Activated T-helper 2 cell treated with anti-CD3 and anti-CD28 coated beads, Interferon-gamma antibody, Interleukin-2, Interleukin-4, amounts not matched to agents 10 μg/mL and 5 μg/mL and 100 μg/mL, durations not matched to agents 14 hours and 24 hours and 36 hours (primary cell): ENCODE results near the gene C12orf43. TPM values are rescaled to one million over a fixed set of nuclear protein-coding genes. Genes with fewer than 3 reads are reported as not detected.
"Not testable (repeated sequence)": the region's sequence is repeated elsewhere in the genome, so short reads cannot be mapped to it uniquely, and the experiment has no call there.

ENCODE experiments used
- DNase-seq: peaks from one replicate; pipeline ENCODE4 v3.0.0; 2021; ENCODE audit warnings: low spot score
- H3K27ac Mint-ChIP-seq: one replicate; pipeline ENCODE4 v1.8.0; 2021; ENCODE audit warnings: mixed read lengths
- H3K27me3 Mint-ChIP-seq: one replicate; pipeline ENCODE4 v1.8.0; 2021; ENCODE audit warnings: low read depth, mixed read lengths
- H3K36me3 Mint-ChIP-seq: one replicate; pipeline ENCODE4 v1.8.0; 2021; ENCODE audit warnings: low read depth, mixed read lengths
- H3K4me1 Mint-ChIP-seq: one replicate; pipeline ENCODE4 v1.8.0; 2021; ENCODE audit warnings: low read depth, mixed read lengths
- H3K4me3 Mint-ChIP-seq: one replicate; pipeline ENCODE4 v1.8.0; 2021; ENCODE audit warnings: low read depth, mild to moderate bottlenecking, moderate library complexity, mixed read lengths
- H3K9me3 Mint-ChIP-seq: one replicate; pipeline ENCODE4 v1.8.0; 2021; ENCODE audit warnings: mixed read lengths
- intact Hi-C: fragments of 100-400 bp; cut with micrococcal nuclease; formaldehyde crosslinking; loops from one replicate; pipeline ENCODE4 v1.15.1; 2023
- total RNA-seq: library from RNA; stranded (reverse); gene quantifications from 2 replicates; pipeline ENCODE4 v1.2.3, GENCODE V29; 2022

The C12orf43 gene
- total RNA-seq, 1 donor from 2014 or later = 30.3 TPM

GRCh38 chr12:121048442-121048841 is 32.2 kb upstream of the C12orf43 start:
- H3K4me1 Mint-ChIP-seq = peaks cover 3% of the 10 kb centered on the region
- intact Hi-C loops = no loop called here
- no peaks in the 10 kb centered on the region for H3K36me3 Mint-ChIP-seq
- H3K4me3 Mint-ChIP-seq = peak overlapping the region; percentile 57
- no peak overlapping the region for H3K27ac Mint-ChIP-seq
- H3K27me3 Mint-ChIP-seq = peaks cover 23% of the 10 kb centered on the region
- DNase-seq = no peak
- H3K9me3 Mint-ChIP-seq = no peaks in the 10 kb centered on the region

- H3K4me3 Mint-ChIP-seq, H3K9me3 Mint-ChIP-seq, DNase-seq, H3K27ac Mint-ChIP-seq, intact Hi-C loops, H3K36me3 Mint-ChIP-seq, H3K4me1 Mint-ChIP-seq: not testable (repeated sequence)
- H3K27me3 Mint-ChIP-seq = peaks cover 30% of the 10 kb centered on the region
These were observed 31.1 kb upstream of the C12orf43 start for GRCh38 chr12:121047400-121047799.

GRCh38 chr12:121043067-121043466 is 26.8 kb upstream of the C12orf43 start:
- Mint-ChIP-seq H3K4me3 (no peak overlapping the region), H3K9me3 (no peaks in the 10 kb centered on the region), H3K36me3 (no peaks in the 10 kb centered on the region), H3K27me3 (peaks cover 28% of the 10 kb centered on the region), H3K27ac (no peak overlapping the region), H3K4me1 (peaks cover 16% of the 10 kb centered on the region)
- DNase-seq = no peak
- intact Hi-C loops = no loop called here

GRCh38 chr12:121038861-121039668 is 22.8 kb upstream of the C12orf43 start, which contains the start of gene OASL:
Gene OASL, minus strand, starts transcription at chr12:121039246. Its CDS starts 275 bp downstream, at chr12:121038971.
- Mint-ChIP-seq H3K27ac (peak within 1 kb of the TSS; percentile 73), H3K36me3 (peaks cover 9% of the 10 kb centered on the region), H3K4me3 (peak within 1 kb of the TSS; percentile 85), H3K27me3 (peaks cover 20% of the 10 kb centered on the region), H3K4me1 (peaks cover 43% of the 10 kb centered on the region), H3K9me3 (no peaks in the 10 kb centered on the region)
- DNase-seq = peak; percentile 49
- intact Hi-C loops = loop anchor here (1.0 to 5.0 kb wide), 2 partner anchors 23 to 173 kb away; partner anchors contain the start of genes C12orf43 and P2RX4

GRCh38 chr12:121036810-121037326 is 20.6 kb upstream of the C12orf43 start:
- H3K9me3 Mint-ChIP-seq = no peaks in the 10 kb centered on the region
- H3K36me3 Mint-ChIP-seq = peaks cover 12% of the 10 kb centered on the region
- peak overlapping the region; percentile 6 for H3K4me3 Mint-ChIP-seq
- peak overlapping the region; percentile 78 for H3K27ac Mint-ChIP-seq
- peaks cover 5% of the 10 kb centered on the region for H3K27me3 Mint-ChIP-seq
- intact Hi-C loops = loop anchor here (5.0 kb wide), 1 partner anchor 175 kb away; the partner anchor contains the start of gene P2RX4
- no peak for DNase-seq
- H3K4me1 Mint-ChIP-seq = peaks cover 57% of the 10 kb centered on the region

- DNase-seq = no peak
- intact Hi-C loops = loop anchor here (1.0 to 5.0 kb wide), 2 partner anchors 26 to 178 kb away; partner anchors contain the start of gene P2RX4
- Mint-ChIP-seq H3K9me3 (no peaks in the 10 kb centered on the region), H3K4me1 (peaks cover 55% of the 10 kb centered on the region), H3K36me3 (peaks cover 18% of the 10 kb centered on the region), H3K27ac (peak overlapping the region; percentile 80), H3K27me3 (no peaks in the 10 kb centered on the region), H3K4me3 (peak overlapping the region; percentile 1)
These were observed 18.5 kb upstream of the C12orf43 start for GRCh38 chr12:121034616-121035305.

GRCh38 chr12:121033625-121034349 is 17.5 kb upstream of the C12orf43 start:
- Mint-ChIP-seq H3K9me3 (no peaks in the 10 kb centered on the region), H3K36me3 (peaks cover 18% of the 10 kb centered on the region)

GRCh38 chr12:121030576-121031212 is 14.4 kb upstream of the C12orf43 start:
- H3K4me1 Mint-ChIP-seq = peaks cover 31% of the 10 kb centered on the region
- H3K4me3 Mint-ChIP-seq = no peak overlapping the region

More at GRCh38 chr12:121033625-121034349, 17.5 kb upstream of the C12orf43 start:
- Mint-ChIP-seq H3K4me3 (no peak overlapping the region), H3K27me3 (no peaks in the 10 kb centered on the region), H3K4me1 (peaks cover 49% of the 10 kb centered on the region), H3K27ac (peak overlapping the region; percentile 80)
- DNase-seq = peak; percentile 44
- intact Hi-C loops = loop anchor here (1.0 kb wide), 1 partner anchor 27 kb away; no protein-coding TSS in a partner anchor

GRCh38 chr12:121026274-121027045 is 10.2 kb upstream of the C12orf43 start:
- intact Hi-C loops = no loop called here
- Mint-ChIP-seq H3K27me3 (no peaks in the 10 kb centered on the region), H3K36me3 (peaks cover 42% of the 10 kb centered on the region), H3K4me3 (no peak overlapping the region), H3K9me3 (no peaks in the 10 kb centered on the region), H3K4me1 (no peaks in the 10 kb centered on the region), H3K27ac (no peak overlapping the region)
- no peak for DNase-seq

More at GRCh38 chr12:121030576-121031212, 14.4 kb upstream of the C12orf43 start:
- Mint-ChIP-seq H3K36me3 (peaks cover 37% of the 10 kb centered on the region), H3K9me3 (no peaks in the 10 kb centered on the region), H3K27me3 (no peaks in the 10 kb centered on the region), H3K27ac (no peak overlapping the region)
- intact Hi-C loops = no loop called here
- DNase-seq = no peak

- no peaks in the 10 kb centered on the region for H3K27me3 Mint-ChIP-seq
These were observed 9.3 kb upstream of the C12orf43 start for GRCh38 chr12:121025442-121026226.

GRCh38 chr12:121023799-121024198 is 7.5 kb upstream of the C12orf43 start:
- Mint-ChIP-seq H3K27me3 (no peaks in the 10 kb centered on the region), H3K4me3 (no peak overlapping the region), H3K36me3 (peaks cover 38% of the 10 kb centered on the region), H3K27ac (no peak overlapping the region), H3K4me1 (no peaks in the 10 kb centered on the region), H3K9me3 (no peaks in the 10 kb centered on the region)
- no peak for DNase-seq
- intact Hi-C loops = no loop called here

More at GRCh38 chr12:121025442-121026226, 9.3 kb upstream of the C12orf43 start:
- Mint-ChIP-seq H3K36me3 (peaks cover 41% of the 10 kb centered on the region), H3K27ac (no peak overlapping the region), H3K4me1 (no peaks in the 10 kb centered on the region), H3K4me3 (no peak overlapping the region), H3K9me3 (no peaks in the 10 kb centered on the region)
- DNase-seq = no peak
- intact Hi-C loops = no loop called here
